ENCODE measurements around the gene PHLDB1.

PHLDB1 gene

GRCh38 chr11:118641397-118642019 lies 34.1 kb downstream of the PHLDB1 start:
- no peak for DNase-seq

GRCh38 chr11:118643142-118643994 lies 36.0 kb downstream of the PHLDB1 start:
- DNase-seq, result no peak

DNA sequence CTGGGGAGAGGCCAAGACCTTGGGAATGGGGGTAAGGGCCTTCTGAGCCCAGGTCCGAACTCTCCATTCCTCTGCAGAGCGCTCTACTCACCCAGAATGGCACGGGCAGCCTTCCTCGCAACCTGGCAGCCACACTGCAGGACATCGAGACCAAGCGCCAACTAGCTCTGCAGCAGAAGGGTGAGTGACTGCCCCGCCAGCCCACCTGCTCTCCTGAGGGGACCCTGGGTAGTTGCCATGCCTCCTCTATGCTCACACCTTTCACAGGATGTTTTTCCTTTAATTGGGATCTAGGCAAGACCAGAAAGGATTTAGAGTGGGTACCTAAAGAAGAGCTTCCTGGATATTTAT lies 36.6 kb downstream of the PHLDB1 start:
- DNase-seq, result no peak

GRCh38 chr11:118644496-118644895 lies 37.1 kb downstream of the PHLDB1 start:
- no peak for DNase-seq

DNA sequence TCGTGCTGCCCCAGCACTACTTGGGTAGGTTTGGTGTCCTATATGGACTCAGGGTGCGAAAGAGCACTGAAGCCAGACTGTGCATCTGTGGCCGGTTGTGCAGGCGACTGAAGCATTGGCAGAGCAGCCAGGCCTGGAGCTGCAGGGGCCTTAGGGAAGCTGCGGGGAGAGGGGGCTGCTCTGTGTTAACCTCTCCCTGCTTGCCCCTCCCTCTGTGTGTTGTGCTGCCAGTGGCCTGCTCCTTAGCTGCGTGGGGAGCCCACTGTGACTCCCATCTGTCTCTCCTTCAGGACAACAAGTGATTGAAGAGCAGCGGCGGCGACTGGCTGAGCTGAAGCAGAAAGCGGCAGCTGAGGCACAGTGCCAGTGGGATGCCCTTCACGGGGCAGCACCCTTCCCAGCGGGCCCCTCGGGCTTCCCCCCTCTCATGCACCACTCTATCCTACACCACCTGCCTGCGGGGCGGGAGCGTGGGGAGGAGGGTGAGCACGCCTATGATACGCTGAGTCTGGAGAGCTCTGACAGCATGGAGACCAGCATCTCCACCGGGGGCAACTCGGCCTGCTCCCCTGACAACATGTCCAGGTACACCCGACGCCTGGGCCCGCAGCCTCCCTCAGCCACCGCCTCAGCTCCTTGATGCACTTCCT lies 37.8 kb downstream of the PHLDB1 start:
- no peak for DNase-seq

- no peak for DNase-seq
Observed at GRCh38 chr11:118646393-118646792, 39.0 kb downstream of the PHLDB1 start.

GRCh38 chr11:118648291-118648690 lies 40.9 kb downstream of the PHLDB1 start:
- no peak for DNase-seq

DNA sequence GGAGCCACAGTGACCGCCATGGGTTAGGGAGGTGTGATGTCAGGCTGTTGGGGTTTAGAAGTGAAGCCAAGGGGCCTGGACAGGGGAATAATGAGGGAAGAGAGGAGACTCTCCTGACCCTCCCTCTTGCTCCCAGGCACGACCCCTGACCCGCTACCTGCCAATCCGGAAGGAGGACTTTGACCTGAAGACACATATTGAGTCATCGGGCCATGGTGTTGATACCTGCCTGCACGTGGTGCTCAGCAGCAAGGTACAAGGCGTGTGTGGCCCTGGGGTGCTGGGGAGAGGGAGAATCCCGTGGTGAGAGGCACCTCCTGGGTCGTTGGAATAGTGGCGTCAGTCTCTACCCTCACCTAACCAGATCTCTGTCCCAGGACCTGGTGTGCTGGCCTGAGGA lies 42.5 kb downstream of the PHLDB1 start:
- no peak for DNase-seq

DNA sequence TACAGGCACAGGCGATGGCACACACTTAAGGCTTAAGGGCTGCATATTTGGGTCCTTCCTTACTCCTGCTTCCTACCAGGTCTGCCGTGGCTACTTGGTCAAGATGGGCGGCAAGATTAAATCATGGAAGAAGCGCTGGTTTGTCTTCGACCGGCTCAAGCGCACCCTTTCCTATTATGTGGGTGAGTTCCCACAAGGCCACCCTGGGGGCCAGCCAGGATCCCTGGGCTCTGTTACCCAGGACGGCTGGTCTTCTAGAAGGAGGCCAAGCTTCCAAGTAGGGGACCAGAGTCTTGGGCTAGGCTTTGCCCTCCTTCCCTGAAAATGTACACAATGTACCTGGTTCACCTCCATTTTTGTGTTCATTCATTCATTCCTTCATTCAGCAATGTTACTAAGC lies 43.0 kb downstream of the PHLDB1 start:
- DNase-seq, result no peak

DNA sequence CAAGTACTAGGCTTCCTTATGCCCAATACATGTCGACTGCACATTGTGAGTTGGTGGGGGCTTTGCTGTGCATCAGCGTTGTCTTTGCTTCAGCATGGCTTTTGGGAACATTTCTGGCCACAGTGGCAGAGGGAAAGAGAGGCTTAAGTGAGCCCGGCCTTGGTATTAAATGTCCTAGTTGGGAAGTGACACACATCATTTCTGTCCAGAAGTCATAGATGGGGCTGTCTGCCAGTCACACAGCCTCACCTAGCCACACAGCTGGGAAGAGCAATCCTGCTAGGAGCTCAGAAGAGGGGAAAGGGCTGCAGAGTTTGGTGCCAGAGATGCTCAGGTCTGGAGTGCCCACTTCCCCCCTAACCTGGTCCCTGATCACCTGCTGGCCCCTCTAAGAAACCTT lies 44.4 kb downstream of the PHLDB1 start:
- DNase-seq, result no peak

DNA sequence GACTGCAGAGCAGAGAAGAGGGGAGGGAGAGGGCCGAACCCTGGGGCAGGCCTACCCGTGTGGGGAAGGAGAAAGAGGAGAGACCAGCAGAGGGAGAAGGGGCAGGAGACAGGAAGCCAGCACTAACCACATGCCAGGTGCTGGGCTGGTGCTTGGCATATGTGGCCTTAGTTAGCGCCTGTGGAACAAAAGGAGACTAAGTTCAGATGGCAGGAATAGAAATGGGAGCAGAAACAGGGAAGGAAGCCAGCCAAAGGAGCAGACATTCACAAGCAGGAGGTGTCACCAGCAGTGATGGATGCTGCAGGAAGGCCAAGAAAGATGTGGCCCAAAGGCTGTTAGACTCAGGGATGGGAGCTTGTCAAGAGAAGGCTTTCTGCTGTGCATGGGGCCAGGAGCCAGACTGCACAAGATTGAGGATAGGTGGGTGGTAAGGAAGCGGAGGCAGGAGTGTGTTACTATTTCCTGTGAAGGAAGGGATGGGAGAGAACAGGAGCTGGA lies 45.3 kb downstream of the PHLDB1 start:
- DNase-seq, result no peak

DNA sequence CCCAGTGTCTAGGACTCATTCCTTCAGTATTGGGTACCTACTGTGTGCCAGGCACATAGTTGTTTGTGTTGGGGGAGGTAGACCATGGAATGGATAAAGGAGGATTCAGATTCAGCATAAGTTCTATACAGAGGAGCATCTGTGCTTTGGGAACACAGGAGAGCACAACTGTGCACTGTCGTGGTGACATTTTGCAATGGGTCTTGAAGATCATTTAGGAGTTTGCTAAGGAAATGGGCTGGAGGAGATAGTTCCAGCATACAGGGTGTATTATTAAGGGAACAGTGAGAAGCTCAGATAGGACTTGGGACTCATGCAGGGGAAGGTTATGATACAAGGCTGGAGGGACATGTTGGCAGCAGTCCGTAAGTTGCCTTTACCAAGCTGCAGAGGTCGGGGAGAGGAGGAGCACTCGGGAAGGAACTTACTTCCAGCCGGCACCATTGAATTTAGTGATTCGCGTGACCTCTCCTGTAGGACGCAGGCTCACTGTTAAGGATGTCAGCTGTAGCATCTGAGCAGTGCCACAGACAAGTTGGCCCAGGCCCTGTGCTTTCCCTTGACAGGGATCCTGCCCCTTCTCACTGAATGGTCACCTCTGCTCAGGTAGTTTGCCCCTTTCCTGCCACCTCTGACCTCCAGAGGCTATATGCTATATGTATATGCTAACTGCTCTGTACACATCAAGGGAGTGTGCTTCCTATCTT lies 46.4 kb downstream of the PHLDB1 start:
- DNase-seq, result no peak

DNA sequence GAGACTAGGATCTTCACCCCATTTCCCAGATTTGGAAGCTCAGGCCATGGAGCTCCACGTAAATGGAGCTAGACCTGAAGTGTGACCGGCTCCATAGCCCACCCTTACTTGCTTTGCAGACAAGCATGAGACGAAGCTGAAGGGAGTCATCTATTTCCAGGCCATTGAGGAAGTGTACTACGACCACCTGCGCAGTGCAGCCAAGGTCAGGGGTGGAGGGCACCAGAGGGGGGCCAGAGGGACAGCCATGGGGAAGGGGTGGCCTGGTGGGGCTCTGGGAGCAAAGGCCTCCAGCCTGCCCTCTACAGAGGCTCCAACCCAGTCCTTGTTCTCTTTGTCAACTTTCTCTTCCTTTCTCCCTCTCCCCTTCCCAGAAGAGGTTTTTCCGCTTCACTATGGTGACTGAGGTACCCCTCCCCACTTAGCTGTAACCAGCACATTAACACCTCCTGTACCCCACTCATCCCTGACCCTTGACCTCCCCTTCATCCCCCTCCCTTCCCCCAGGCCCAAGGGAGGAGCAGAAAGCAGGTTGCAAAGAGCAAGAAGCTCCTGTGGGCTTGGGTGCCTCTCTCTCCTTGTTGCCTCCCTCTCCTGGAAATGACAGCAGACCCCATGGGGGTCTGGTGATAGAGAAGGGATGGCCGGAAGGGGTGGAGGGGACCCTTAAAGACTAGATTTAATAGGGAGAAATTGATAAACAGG lies 48.2 kb downstream of the PHLDB1 start:
- DNase-seq, result no peak

- DNase-seq, result no peak
Observed at GRCh38 chr11:118656563-118657165, 49.2 kb downstream of the PHLDB1 start.

- DNase-seq, result no peak
Observed at GRCh38 chr11:118657238-118657637, 49.8 kb downstream of the PHLDB1 start.

- no peak for DNase-seq
Observed at GRCh38 chr11:118657709-118658428, 50.5 kb downstream of the PHLDB1 start.

- peak; percentile 25 for DNase-seq
Observed at GRCh38 chr11:118658429-118659313, 51.3 kb downstream of the PHLDB1 start.

GRCh38 chr11:118659314-118659952 lies 52.0 kb downstream of the PHLDB1 start:
- DNase-seq, result peak; percentile 96

DNA sequence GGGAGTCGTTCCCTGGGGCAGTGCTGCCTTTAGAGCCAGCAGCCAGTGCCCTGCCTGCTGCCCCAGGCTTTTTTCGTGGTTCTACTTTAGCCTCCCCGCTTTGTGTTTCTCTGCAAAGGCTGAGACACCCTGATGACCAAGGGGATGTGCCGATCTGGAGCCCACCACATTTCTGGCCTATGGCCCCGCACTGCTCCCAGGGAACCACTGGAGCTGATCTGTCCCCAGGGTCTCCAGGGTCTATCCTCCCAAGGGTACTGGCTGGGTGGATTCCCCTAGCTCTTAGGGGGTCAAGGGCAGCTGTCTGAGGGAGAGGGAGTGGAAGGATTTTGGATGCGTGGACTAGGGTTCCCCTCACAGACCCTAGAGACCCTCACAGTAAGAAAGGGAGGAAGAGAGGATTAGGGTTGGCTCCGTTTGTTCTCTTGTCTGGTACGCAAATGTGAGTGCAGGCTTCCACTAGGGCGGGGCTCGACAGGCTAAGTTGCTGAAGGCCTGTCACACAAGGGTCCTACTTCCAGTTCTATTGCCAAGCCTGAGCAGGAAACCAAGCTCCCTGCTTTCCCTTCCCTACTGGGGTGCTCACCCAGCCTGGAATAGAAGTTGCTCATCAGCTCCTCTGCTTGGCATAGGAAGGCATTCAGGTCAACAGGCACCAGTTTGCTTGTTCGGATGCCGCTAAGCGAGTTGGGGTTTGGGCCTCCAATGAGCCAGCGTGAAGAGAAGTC lies 52.7 kb downstream of the PHLDB1 start:
- DNase-seq, result no peak
